ENCODE data around the gene SGIP1.
"Not testable (repeated sequence)": the region's sequence is repeated elsewhere in the genome, so short reads cannot be mapped to it uniquely, and the experiment has no call there.

Gene SGIP1

GRCh38 chr1:66729523-66729922 is 195.6 kb downstream of the SGIP1 start:
- no peak for DNase-seq (ENCODE audit: low read depth)

GRCh38 chr1:66730462-66730861 is 196.5 kb downstream of the SGIP1 start:
- no peak for DNase-seq (ENCODE audit: low read depth)

GRCh38 chr1:66731170-66731865 is 197.4 kb downstream of the SGIP1 start:
- DNase-seq (ENCODE audit: low read depth): no peak

GRCh38 chr1:66732407-66733166 is 198.6 kb downstream of the SGIP1 start:
- no peak for DNase-seq (ENCODE audit: low read depth)

- DNase-seq (ENCODE audit: low read depth): no peak
Measured at GRCh38 chr1:66733348-66734017, 199.5 kb downstream of the SGIP1 start.

- not testable (repeated sequence) for DNase-seq (ENCODE audit: low read depth)
Measured at GRCh38 chr1:66734531-66734930, 200.6 kb downstream of the SGIP1 start.

GRCh38 chr1:66737836-66738235 is 203.9 kb downstream of the SGIP1 start:
- no peak for DNase-seq (ENCODE audit: low read depth)

- DNase-seq (ENCODE audit: low read depth): no peak
Measured at GRCh38 chr1:66739401-66740157, 205.6 kb downstream of the SGIP1 start.

- DNase-seq (ENCODE audit: low read depth): no peak
Measured at GRCh38 chr1:66745451-66745850, 211.5 kb downstream of the SGIP1 start.

- no peak for DNase-seq (ENCODE audit: low read depth)
Measured at GRCh38 chr1:66747501-66747900, 213.5 kb downstream of the SGIP1 start.

GRCh38 chr1:66750577-66750976 is 216.6 kb downstream of the SGIP1 start:
- no peak for DNase-seq (ENCODE audit: low read depth)

- DNase-seq (ENCODE audit: low read depth): no peak
Measured at GRCh38 chr1:66751160-66751559, 217.2 kb downstream of the SGIP1 start.

GRCh38 chr1:66752000-66752592 is 218.1 kb downstream of the SGIP1 start, which contains the start of gene DYNLT5:
Gene DYNLT5, plus strand, starts transcription at chr1:66752459. Its CDS starts 2,200 bp downstream, at chr1:66754659.
- no peak for DNase-seq (ENCODE audit: low read depth)

- DNase-seq (ENCODE audit: low read depth): no peak
Measured at GRCh38 chr1:66752671-66753371, 218.9 kb downstream of the SGIP1 start.

- DNase-seq (ENCODE audit: low read depth): no peak
Measured at GRCh38 chr1:66757722-66758240, 223.8 kb downstream of the SGIP1 start.

GRCh38 chr1:66758241-66758755 is 224.3 kb downstream of the SGIP1 start:
- no peak for DNase-seq (ENCODE audit: low read depth)

- DNase-seq (ENCODE audit: low read depth): no peak
Measured at GRCh38 chr1:66760506-66760905, 226.6 kb downstream of the SGIP1 start.

- DNase-seq (ENCODE audit: low read depth): no peak
Measured at GRCh38 chr1:66761221-66761620, 227.3 kb downstream of the SGIP1 start.

- DNase-seq (ENCODE audit: low read depth): peak; percentile 36
Measured at GRCh38 chr1:66764994-66765578, 231.1 kb downstream of the SGIP1 start.

- DNase-seq (ENCODE audit: low read depth): no peak
Measured at GRCh38 chr1:66767626-66768025, 233.7 kb downstream of the SGIP1 start.
